Measurements from ENCODE around the gene SLC24A3. TPM values are rescaled to one million over a fixed set of nuclear protein-coding genes. Genes with fewer than 3 reads are reported as not detected.

Gene SLC24A3
- total RNA-seq, 2 donors from 2014 or later, result 1.4 to 3.7 TPM

DNA sequence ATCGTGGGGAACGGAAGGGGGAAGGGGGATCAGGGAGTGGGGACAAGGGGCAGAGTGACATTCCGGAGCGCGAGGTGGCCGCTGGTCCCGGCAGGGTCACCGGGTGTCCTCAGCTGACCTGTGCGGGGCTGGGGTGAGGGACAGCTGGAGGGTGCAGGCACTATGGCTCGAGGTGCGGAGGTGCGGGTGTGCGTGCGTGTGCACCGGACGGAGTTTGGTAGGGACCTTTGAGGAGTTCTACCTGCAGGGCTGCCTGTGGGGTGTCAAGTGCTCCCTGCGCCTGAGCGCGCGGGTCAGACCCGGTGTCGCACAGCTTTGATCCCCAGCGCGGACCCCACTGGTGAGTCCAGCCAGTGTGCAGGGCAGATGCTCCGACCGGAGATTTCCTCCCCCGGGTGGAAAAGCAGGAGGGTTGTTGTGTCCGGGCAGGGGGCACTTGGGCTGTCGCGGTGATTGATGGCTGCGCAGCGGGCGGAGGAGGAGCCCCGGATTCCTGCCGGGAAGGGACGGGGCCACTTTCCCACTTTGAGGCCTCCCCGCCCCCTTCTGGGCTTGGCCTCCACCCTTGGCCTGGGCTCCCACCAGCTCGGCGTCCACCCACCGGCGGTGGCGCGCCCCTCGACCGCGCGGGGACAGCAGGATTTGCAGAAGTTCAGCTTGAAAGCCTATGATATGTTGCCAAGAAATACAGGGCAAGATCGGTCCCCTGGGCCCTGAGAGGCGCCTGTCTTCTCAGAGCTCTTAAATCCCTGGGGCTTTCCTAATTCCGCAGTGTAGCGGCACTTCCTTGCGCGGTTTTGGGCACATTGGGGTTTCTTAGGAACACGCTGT, 546.3 kb downstream of the SLC24A3 start:
- DNase-seq (ENCODE audit: low spot score), result peak; percentile 82
- TF ChIP-seq CTCF (IDR thresholded peaks at IDR 0.05), result peak in 1 of 2 donors; percentile 25
- Histone ChIP-seq H3K9me3 (no peaks in the 10 kb centered on the region), H3K4me1 (peaks cover 0 to 42% of the 10 kb centered on the region in 2 donors), H3K27ac (peak overlapping the region; percentile 91 to 98), H3K27me3 (no peaks in the 10 kb centered on the region), H3K4me3 (peak overlapping the region; percentile 61 to 86), H3K36me3 (no peaks in the 10 kb centered on the region)

- Histone ChIP-seq H3K27me3 (no peaks in the 10 kb centered on the region), H3K4me3 (no peak overlapping the region), H3K27ac (peak overlapping the region; percentile 91 to 98), H3K9me3 (no peaks in the 10 kb centered on the region), H3K36me3 (no peaks in the 10 kb centered on the region), H3K4me1 (peaks cover 0 to 42% of the 10 kb centered on the region in 2 donors)
- DNase-seq (ENCODE audit: low spot score), result no peak
- no peak for TF ChIP-seq CTCF (IDR thresholded peaks at IDR 0.05)
Observed at GRCh38 chr20:19760371-19760721, 547.9 kb downstream of the SLC24A3 start.

- H3K4me1 ChIP-seq, result peaks cover 0 to 42% of the 10 kb centered on the region in 2 donors
- no peaks in the 10 kb centered on the region for H3K27me3 ChIP-seq
- no peak for TF ChIP-seq CTCF (IDR thresholded peaks at IDR 0.05)
- H3K27ac ChIP-seq, result peak overlapping the region; percentile 91 to 98
- no peak overlapping the region for H3K4me3 ChIP-seq
- H3K9me3 ChIP-seq, result no peaks in the 10 kb centered on the region
- H3K36me3 ChIP-seq, result no peaks in the 10 kb centered on the region
- DNase-seq (ENCODE audit: low spot score), result no peak
Observed at GRCh38 chr20:19761326-19761725, 548.9 kb downstream of the SLC24A3 start.

DNA sequence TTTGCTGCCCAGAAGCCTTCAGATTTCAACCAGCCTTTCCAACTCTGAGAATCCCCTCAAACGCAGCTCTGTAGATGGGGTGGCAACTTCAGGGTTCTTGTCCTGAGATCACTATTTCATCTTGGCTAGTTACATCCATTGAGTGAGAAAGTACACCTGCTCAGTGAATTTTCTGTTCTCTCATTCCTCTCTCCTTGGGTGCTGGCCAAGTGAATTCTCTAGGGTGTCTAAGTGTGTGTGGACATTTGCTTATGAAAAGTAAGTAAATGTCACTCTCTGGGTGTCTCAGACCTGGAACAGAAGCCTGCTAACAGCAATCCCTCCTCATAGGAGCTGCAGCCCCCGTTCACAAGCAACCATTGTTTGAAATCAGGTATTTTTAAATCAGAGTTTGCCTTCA, 549.4 kb downstream of the SLC24A3 start:
- DNase-seq (ENCODE audit: low spot score), result peak; percentile 50
- peak overlapping the region in 1 of 2 donors; percentile 98 for H3K27ac ChIP-seq
- H3K4me1 ChIP-seq, result peaks cover 0 to 38% of the 10 kb centered on the region in 2 donors
- H3K4me3 ChIP-seq, result no peak overlapping the region
- TF ChIP-seq CTCF (IDR thresholded peaks at IDR 0.05), result no peak
- no peaks in the 10 kb centered on the region for H3K36me3 ChIP-seq
- H3K9me3 ChIP-seq, result no peaks in the 10 kb centered on the region
- H3K27me3 ChIP-seq, result no peaks in the 10 kb centered on the region

- H3K27me3 ChIP-seq, result no peaks in the 10 kb centered on the region
- H3K4me3 ChIP-seq, result no peak overlapping the region
- H3K9me3 ChIP-seq, result no peaks in the 10 kb centered on the region
- DNase-seq (ENCODE audit: low spot score), result peak; percentile 56
- TF ChIP-seq CTCF (IDR thresholded peaks at IDR 0.05), result no peak
- H3K27ac ChIP-seq, result no peak overlapping the region
- no peaks in the 10 kb centered on the region for H3K36me3 ChIP-seq
- H3K4me1 ChIP-seq, result peaks cover 0 to 34% of the 10 kb centered on the region in 2 donors
Observed at GRCh38 chr20:19764207-19764606, 551.8 kb downstream of the SLC24A3 start.
